A673 (cell line): Measurements from ENCODE around the gene HDAC7. TPM values are rescaled to one million over a fixed set of nuclear protein-coding genes. Genes with fewer than 3 reads are reported as not detected.

Experiments used
- BruUV-seq: library from RNA; stranded (reverse); fragments of 400-500 nt; replicated peaks from 2 replicates; lab custom pipeline; 2021; lab: Mats Ljungman, UMichigan
- CTCF ChIA-PET: fragments of 300-600 bp; sonication (Branson Sonifier 250); formaldehyde crosslinking; loops from one replicate; lab custom pipeline; 2022; ENCODE audit warnings: antibody characterized with exemption; lab: Charles Lee
- POLR2A ChIA-PET: fragments of 300-600 bp; sonication (Branson Sonifier 250); formaldehyde crosslinking; loops from one replicate; lab custom pipeline; 2022; ENCODE audit warnings: antibody characterized with exemption; ENCODE audit not compliant: low non-redundant PET; lab: Charles Lee
- DNase-seq: peaks from one replicate; pipeline ENCODE4 v3.0.0-alpha.2; 2015; ENCODE audit warnings: low spot score
- H3K27ac ChIP-seq: fragments of 200-600 bp; sonication (generic); 2 replicates; pipeline ENCODE4 v1.5.1; 2016; ENCODE audit warnings: mixed run types, low read depth, mild to moderate bottlenecking, mixed read lengths, antibody characterized with exemption, low read length; ENCODE audit not compliant: poor library complexity, severe bottlenecking
- H3K27me3 ChIP-seq: fragments of 200-600 bp; sonication (generic); replicated peaks from 2 replicates; pipeline ENCODE4 v1.6.1; 2017; ENCODE audit warnings: mixed run types, low read depth, mild to moderate bottlenecking, mixed read lengths, antibody characterized with exemption, low read length; ENCODE audit not compliant: insufficient read depth, poor library complexity
- H3K36me3 ChIP-seq: fragments of 200-600 bp; sonication (generic); 2 replicates; pipeline ENCODE4 v1.6.1; 2016; ENCODE audit warnings: mixed run types, mild to moderate bottlenecking, mixed read lengths, antibody characterized with exemption, low read length; ENCODE audit not compliant: insufficient read depth, poor library complexity, severe bottlenecking
- H3K4me1 ChIP-seq: fragments of 200-600 bp; sonication (generic); 2 replicates; pipeline ENCODE4 v1.6.1; 2017; ENCODE audit warnings: mixed run types, mild to moderate bottlenecking, mixed read lengths, antibody characterized with exemption, low read length; ENCODE audit not compliant: insufficient read depth, poor library complexity, severe bottlenecking
- H3K4me3 ChIP-seq: fragments of 200-600 bp; sonication (generic); 2 replicates; pipeline ENCODE4 v1.5.1; 2016; ENCODE audit warnings: low read depth, mixed run types, mild to moderate bottlenecking, mixed read lengths, low read length; ENCODE audit not compliant: poor library complexity, severe bottlenecking
- H3K9me3 ChIP-seq: fragments of 200-600 bp; sonication (generic); 2 replicates; pipeline ENCODE4 v1.6.1; 2016; ENCODE audit warnings: mixed run types, low read depth, mild to moderate bottlenecking, mixed read lengths, antibody characterized with exemption, low read length; ENCODE audit not compliant: poor library complexity, severe bottlenecking
- EZH2 ChIP-seq: fragments of 200-600 bp; sonication (generic); IDR thresholded peaks from 2 replicates; pipeline ENCODE4 v1.6.1; 2017; ENCODE audit warnings: borderline replicate concordance, low read depth, mild to moderate bottlenecking, mixed read lengths, antibody characterized with exemption, low read length; ENCODE audit not compliant: poor library complexity, severe bottlenecking
- intact Hi-C: fragments of 100-400 bp; cut with micrococcal nuclease; formaldehyde crosslinking; loops from one replicate; pipeline ENCODE4 v1.10.0; 2022; ENCODE audit not compliant: unreplicated experiment
- total RNA-seq: library from RNA; stranded (reverse); gene quantifications from 2 replicates; pipeline ENCODE4 v1.2.3, GENCODE V29; 2021
- TF ChIP-seq, protein P1 (sequence below): fragments of 300-800, 200-600 bp; sonication (generic); conservative IDR thresholded peaks from 2 replicates; pipeline ENCODE4 v1.5.1; 2017; ENCODE audit warnings: low read depth, mild to moderate bottlenecking, antibody characterized with exemption, low read length, moderate library complexity, mixed read lengths

The HDAC7 gene
- total RNA-seq, 1 experiment from 2014 or later, result 58.9 TPM

DNA sequence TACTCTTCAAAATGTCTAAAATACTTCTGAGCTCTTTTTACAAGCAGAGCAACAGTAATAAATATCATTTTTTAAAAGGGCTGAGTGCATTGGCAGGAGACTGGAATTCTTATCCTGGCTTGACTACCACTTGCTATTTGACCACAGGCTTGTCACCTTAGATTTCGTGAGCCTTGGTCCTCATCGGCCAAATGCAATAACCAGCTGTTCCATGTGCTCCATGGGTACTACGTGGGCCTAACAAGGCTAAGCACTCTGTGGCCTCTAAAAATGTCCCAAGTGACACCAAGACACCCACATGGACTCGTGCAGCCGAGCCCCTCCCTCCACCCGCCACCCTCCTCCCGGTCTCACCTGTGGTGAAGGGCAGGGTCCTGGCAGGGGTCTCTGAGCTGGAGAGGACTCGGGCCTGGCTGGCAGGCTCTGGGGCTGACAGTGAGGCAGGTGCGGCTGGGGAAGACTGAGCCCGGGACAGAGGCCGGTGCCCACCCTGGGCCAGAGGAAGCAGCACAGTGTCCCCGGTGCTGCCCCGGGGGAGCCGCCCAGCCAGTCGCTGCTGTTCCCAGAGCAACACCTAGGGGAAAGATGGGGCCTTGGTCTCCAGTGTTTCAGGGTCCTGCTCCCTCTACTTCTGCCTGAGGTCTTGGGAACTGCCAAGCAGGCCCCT is 26.6 kb downstream of the HDAC7 start:
- TF ChIP-seq, protein P1, sequence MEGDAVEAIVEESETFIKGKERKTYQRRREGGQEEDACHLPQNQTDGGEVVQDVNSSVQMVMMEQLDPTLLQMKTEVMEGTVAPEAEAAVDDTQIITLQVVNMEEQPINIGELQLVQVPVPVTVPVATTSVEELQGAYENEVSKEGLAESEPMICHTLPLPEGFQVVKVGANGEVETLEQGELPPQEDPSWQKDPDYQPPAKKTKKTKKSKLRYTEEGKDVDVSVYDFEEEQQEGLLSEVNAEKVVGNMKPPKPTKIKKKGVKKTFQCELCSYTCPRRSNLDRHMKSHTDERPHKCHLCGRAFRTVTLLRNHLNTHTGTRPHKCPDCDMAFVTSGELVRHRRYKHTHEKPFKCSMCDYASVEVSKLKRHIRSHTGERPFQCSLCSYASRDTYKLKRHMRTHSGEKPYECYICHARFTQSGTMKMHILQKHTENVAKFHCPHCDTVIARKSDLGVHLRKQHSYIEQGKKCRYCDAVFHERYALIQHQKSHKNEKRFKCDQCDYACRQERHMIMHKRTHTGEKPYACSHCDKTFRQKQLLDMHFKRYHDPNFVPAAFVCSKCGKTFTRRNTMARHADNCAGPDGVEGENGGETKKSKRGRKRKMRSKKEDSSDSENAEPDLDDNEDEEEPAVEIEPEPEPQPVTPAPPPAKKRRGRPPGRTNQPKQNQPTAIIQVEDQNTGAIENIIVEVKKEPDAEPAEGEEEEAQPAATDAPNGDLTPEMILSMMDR, result no peak
- no peak for TF ChIP-seq EZH2
- BruUV-seq, result no TSS peak
- H3K36me3 ChIP-seq, result peaks cover 28% of the 10 kb centered on the region
- no peaks in the 10 kb centered on the region for H3K27me3 ChIP-seq
- intact Hi-C loops, result no loop called here
- POLR2A ChIA-PET, result no interaction called here
- no peaks in the 10 kb centered on the region for H3K9me3 ChIP-seq
- CTCF ChIA-PET, result interaction anchor here (0.6 to 1.5 kb wide), 2 partner anchors 45 to 46 kb away, joined by 3 to 5 read pairs; no protein-coding TSS in a partner anchor
- DNase-seq, result no peak
- no peak overlapping the region for H3K4me3 ChIP-seq
- H3K4me1 ChIP-seq, result no peaks in the 10 kb centered on the region
- no peak overlapping the region for H3K27ac ChIP-seq

DNA sequence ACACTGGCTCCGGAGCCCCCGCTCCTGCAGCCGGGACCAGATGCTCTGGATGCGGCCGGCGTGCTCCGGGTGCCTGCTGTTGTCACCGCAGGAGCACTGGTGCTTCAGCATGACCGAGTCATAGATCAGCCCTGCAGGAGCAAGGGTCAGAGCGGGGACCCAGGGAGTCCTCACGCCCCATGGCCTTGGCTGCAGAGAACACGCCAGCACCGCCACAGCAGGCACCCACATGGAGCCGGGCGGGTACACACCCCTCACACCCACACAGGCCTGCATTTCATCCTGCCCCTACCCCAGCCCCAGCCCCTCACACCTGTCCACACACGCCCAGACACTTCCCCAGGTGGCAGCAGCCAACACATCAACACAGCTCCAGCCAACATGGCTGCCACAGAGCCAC is 27.8 kb downstream of the HDAC7 start:
- intact Hi-C loops, result no loop called here
- H3K27ac ChIP-seq, result no peak overlapping the region
- CTCF ChIA-PET, result interaction anchor here (0.7 to 1.5 kb wide), 2 partner anchors 25 to 47 kb away, joined by 3 to 5 read pairs; no protein-coding TSS in a partner anchor
- H3K4me1 ChIP-seq, result no peaks in the 10 kb centered on the region
- no peaks in the 10 kb centered on the region for H3K27me3 ChIP-seq
- no peak for DNase-seq
- TF ChIP-seq, protein P1, result no peak
- no peak for TF ChIP-seq EZH2
- BruUV-seq, result no TSS peak
- H3K36me3 ChIP-seq, result peaks cover 40% of the 10 kb centered on the region
- no peaks in the 10 kb centered on the region for H3K9me3 ChIP-seq
- H3K4me3 ChIP-seq, result no peak overlapping the region
- POLR2A ChIA-PET, result no interaction called here

DNA sequence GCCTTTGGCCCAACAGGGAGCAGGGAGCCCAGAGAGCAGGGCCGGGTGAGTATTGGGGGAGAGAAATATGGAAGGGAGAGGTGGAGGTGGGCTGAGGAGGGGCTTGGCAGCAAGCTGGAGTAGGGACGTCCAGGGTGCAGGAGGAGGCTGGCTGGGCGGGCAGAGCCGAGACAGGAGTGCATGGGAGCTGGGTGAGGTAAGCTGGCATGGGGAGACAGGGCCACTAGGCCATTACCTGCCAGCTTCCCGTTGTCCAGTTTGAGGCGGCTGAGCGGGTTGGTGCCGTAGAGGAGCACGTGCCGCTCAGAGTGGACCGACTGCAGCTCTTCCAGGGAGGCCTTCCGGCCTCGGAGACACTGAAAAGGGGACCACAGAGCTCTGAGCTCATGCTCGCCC is 28.4 kb downstream of the HDAC7 start:
- ChIA-PET POLR2A (no interaction called here), CTCF (interaction anchor here (1.5 kb wide), 1 partner anchor 47 kb away, joined by 5 read pairs; no protein-coding TSS in a partner anchor)
- H3K36me3 ChIP-seq, result peaks cover 42% of the 10 kb centered on the region
- H3K27ac ChIP-seq, result no peak overlapping the region
- TF ChIP-seq EZH2, result no peak
- TF ChIP-seq, protein P1, result no peak
- DNase-seq, result no peak
- intact Hi-C loops, result no loop called here
- no peak overlapping the region for H3K4me3 ChIP-seq
- no peaks in the 10 kb centered on the region for H3K27me3 ChIP-seq
- BruUV-seq, result no TSS peak
- H3K9me3 ChIP-seq, result no peaks in the 10 kb centered on the region
- H3K4me1 ChIP-seq, result no peaks in the 10 kb centered on the region
